SU-DHL-6 (cell line): ENCODE data around the gene MYMK.

ENCODE experiments used
- CTCF ChIP-seq: fragments of 200-600 bp; sonication (generic); IDR thresholded peaks from one replicate; pipeline ENCODE4 v1.5.1; 2017; ENCODE audit warnings: antibody characterized with exemption, mild to moderate bottlenecking, low read length, moderate library complexity; ENCODE audit not compliant: insufficient read depth, poor library complexity, severe bottlenecking
- EZH2phosphoT487 ChIP-seq: fragments of 200-600 bp; sonication (generic), shearing (Covaris generic); conservative IDR thresholded peaks from 2 replicates; pipeline ENCODE4 v1.6.1; 2018; ENCODE audit warnings: mild to moderate bottlenecking, antibody characterized with exemption, low read length, moderate library complexity, mixed read lengths

DNA sequence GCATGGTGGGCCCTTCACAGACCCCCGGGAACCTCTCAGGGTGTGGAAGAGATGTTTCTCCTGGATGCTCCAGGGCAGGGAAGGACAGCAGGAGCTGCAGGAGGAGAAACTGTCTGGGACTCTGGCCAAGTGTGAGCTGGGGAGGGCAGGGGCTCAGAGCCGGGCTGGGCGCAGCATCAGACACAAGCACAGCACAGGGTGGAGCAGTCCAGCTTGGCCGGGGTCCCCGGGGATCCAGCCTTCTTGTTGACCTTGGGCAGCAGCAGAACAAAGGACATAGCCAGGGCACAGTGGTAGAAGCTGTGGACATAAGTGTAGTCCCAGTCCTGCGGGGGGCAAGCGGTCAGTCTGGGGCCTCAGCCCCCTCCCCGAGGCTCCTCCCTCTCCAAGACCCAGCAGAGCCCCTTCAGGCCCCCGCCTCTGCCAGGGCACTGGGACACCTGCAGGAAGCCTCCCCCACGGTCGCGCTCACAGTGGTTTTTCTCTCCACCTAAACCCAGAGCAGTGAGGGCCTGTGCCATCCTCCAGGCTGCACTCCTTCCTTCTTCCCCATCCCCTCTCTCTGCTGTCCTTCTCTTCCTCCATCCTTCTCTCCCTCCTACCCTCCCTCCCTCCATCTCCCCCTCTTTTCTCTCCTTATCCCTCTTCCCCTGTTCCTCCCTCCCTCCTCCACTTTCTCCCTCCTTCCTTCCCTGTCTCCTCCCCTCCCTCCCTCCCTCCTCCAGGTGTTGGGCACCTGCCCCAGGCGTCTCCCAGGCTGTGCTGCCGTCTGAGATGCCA, 10.1 kb downstream of the MYMK start:
- TF ChIP-seq CTCF, result no peak
- no peak for TF ChIP-seq EZH2phosphoT487
